Bronchial epithelial cell (primary cell): ENCODE results near the gene MT1M. TPM values are rescaled to one million over a fixed set of nuclear protein-coding genes. Genes with fewer than 3 reads are reported as not detected.

Experiments used
- DNase-seq: peaks from one replicate; pipeline ENCODE4 v3.0.0-alpha.2; 2010; ENCODE audit warnings: low read depth
- FAIRE-seq: peaks from 2 replicates; lab custom pipeline; 2011; peaks lifted over from hg19 to GRCh38; lab: Jason Lieb, UNC
- H3K27me3 ChIP-seq: 2 replicates; pipeline ENCODE4 v1.5.1; 2011; ENCODE audit warnings: low read length; ENCODE audit not compliant: control insufficient read depth, insufficient read depth
- H3K36me3 ChIP-seq: 2 replicates; pipeline ENCODE4 v1.5.1; 2011; ENCODE audit warnings: low read length; ENCODE audit not compliant: control insufficient read depth, insufficient read depth
- H3K4me3 ChIP-seq: 2 replicates; pipeline ENCODE4 v1.5.1; 2011; ENCODE audit warnings: mild to moderate bottlenecking, low read depth, low read length, control low read depth
- CTCF ChIP-seq: IDR thresholded peaks from 2 replicates; pipeline ENCODE4 v1.5.1; 2011; ENCODE audit warnings: mild to moderate bottlenecking, moderate library complexity, low read length, control low read depth, inconsistent platforms; ENCODE audit not compliant: insufficient read depth, severe bottlenecking
- total RNA-seq: library from RNA; depleted of rRNA; stranded (reverse); fragments of >200 nt; gene quantifications from 2 replicates; pipeline ENCODE4 v1.2.1, GENCODE V29; 2014

MT1M gene
- total RNA-seq, 1 donor from 2014 or later: 0.26 TPM

GRCh38 chr16:56647641-56648431, 15.4 kb downstream of the MT1M start:
- FAIRE-seq: no peak
- no peaks in the 10 kb centered on the region for H3K36me3 ChIP-seq
- no peak for DNase-seq
- peaks cover 16% of the 10 kb centered on the region for H3K27me3 ChIP-seq
- no peak for TF ChIP-seq CTCF
- H3K4me3 ChIP-seq: no peak overlapping the region

- H3K27me3 ChIP-seq: peaks cover 16% of the 10 kb centered on the region
- DNase-seq (no peak), FAIRE-seq (no peak)
- H3K36me3 ChIP-seq: no peaks in the 10 kb centered on the region
- no peak for TF ChIP-seq CTCF
- H3K4me3 ChIP-seq: no peak overlapping the region
Measured at GRCh38 chr16:56649271-56649670, 16.8 kb downstream of the MT1M start.

DNA sequence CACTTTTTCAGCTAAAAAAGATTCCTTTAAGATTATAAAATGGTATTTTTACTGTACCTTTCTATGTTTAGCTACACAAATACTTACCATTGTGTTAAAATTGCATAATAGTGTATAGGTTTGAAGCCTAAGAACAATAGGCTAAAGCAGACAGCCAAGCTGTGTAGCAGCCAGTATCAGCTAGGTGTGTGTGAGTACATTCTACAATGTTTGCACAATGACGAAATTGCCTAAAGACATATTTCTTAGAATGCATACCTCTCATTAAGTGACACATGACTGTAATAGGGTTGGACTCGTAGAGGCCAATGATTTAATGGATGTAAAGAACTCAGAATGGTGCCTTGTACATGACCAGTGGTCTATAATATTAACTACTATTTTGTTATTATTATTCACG, 17.4 kb downstream of the MT1M start:
- H3K4me3 ChIP-seq: no peak overlapping the region
- DNase-seq (peak; percentile 98), FAIRE-seq (no peak)

DNA sequence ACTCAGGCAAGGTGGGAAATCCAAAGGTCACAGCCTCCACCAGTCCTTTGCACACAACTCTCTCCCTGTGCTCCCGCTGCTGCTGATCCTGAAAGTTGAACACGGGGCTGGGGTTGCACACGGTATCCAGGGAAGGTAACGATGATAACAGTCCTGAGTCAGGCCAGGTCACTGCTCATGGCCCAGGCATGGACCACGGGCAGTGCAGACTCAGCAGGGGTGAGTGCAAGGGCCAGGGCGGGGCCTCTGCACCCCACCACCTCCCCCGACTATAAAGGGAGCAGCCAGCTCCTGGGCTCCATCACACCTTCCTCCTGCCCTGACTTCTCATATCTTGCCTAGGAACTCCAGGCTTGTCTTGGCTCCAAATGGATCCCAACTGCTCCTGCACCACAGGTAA, 19.1 kb downstream of the MT1M start, which contains the start of gene MT1B:
Gene MT1B (plus strand): TSS at position 301 of the 400 bp plus-strand sequence. CDS start 68 bp downstream, at position 369.
- no peak for TF ChIP-seq CTCF
- no peak for DNase-seq
- Histone ChIP-seq H3K27me3 (peaks cover 16% of the 10 kb centered on the region), H3K36me3 (no peaks in the 10 kb centered on the region), H3K4me3 (no peak within 1 kb of the TSS)
- no peak for FAIRE-seq

More for the DNA sequence above, 17.4 kb downstream of the MT1M start:
- no peak for TF ChIP-seq CTCF
- Histone ChIP-seq H3K36me3 (no peaks in the 10 kb centered on the region), H3K27me3 (peaks cover 16% of the 10 kb centered on the region)

DNA sequence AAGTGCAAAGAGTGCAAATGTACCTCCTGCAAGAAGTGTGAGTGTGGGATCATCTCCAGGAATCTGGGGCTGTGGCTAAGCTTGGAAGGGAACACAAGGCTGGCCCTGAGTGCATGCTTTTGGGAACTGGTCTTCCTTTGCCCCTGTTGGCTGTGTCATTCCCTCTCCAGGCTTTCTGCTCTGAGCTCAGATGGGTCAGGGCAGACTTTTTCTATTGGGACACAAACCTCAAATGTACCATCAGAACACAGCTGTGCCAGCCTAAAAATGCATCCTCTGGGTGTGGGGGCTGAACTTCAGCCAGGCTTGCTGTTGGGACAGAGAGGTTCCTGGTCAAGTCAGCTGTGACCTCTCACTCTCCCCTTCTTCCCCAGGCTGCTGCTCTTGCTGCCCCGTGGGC, 20.1 kb downstream of the MT1M start:
- TF ChIP-seq CTCF: no peak
- H3K4me3 ChIP-seq: no peak overlapping the region
- H3K36me3 ChIP-seq: no peaks in the 10 kb centered on the region
- no peak for DNase-seq
- peaks cover 16% of the 10 kb centered on the region for H3K27me3 ChIP-seq
- no peak for FAIRE-seq
